MCF 10A (cell line): ENCODE results near the gene DAPK2. TPM values are rescaled to one million over a fixed set of nuclear protein-coding genes. Genes with fewer than 3 reads are reported as not detected.

Source experiments
- BruUV-seq: library from RNA; stranded (reverse); fragments of 400-500 nt; replicated peaks from 2 replicates; lab custom pipeline; 2021; lab: Mats Ljungman, UMichigan
- CTCF ChIA-PET: fragments of 300-600 bp; sonication (Branson Sonifier 250); formaldehyde crosslinking; extraction: SDS; loops from one replicate; lab custom pipeline; 2021; ENCODE audit warnings: antibody characterized with exemption, inconsistent platforms; lab: Yijun Ruan, JAX
- POLR2A ChIA-PET: fragments of 300-600, 350-650 bp; sonication (Branson Sonifier 250); formaldehyde crosslinking; extraction: SDS; loops from one replicate; lab custom pipeline; 2020; ENCODE audit warnings: antibody characterized with exemption, inconsistent platforms; lab: Yijun Ruan, JAX
- DNase-seq: peaks from one replicate; pipeline ENCODE4 v3.0.0-alpha.2; 2018; ENCODE audit not compliant: unreplicated experiment
- H3K27ac Mint-ChIP-seq: one replicate; pipeline ENCODE4 v1.8.0; 2022; ENCODE audit warnings: mild to moderate bottlenecking, low read depth, mixed read lengths; ENCODE audit not compliant: unreplicated experiment
- H3K27me3 Mint-ChIP-seq: one replicate; pipeline ENCODE4 v1.8.0; 2022; ENCODE audit warnings: mixed read lengths; ENCODE audit not compliant: insufficient read depth, unreplicated experiment
- H3K36me3 Mint-ChIP-seq: one replicate; pipeline ENCODE4 v1.8.0; 2022; ENCODE audit warnings: mild to moderate bottlenecking, moderate library complexity, mixed read lengths; ENCODE audit not compliant: insufficient read depth, unreplicated experiment
- H3K4me1 Mint-ChIP-seq: one replicate; pipeline ENCODE4 v1.8.0; 2022; ENCODE audit warnings: mixed read lengths; ENCODE audit not compliant: insufficient read depth, unreplicated experiment
- H3K4me3 Mint-ChIP-seq: one replicate; pipeline ENCODE4 v1.8.0; 2022; ENCODE audit warnings: mild to moderate bottlenecking, moderate library complexity, mixed read lengths; ENCODE audit not compliant: unreplicated experiment
- H3K9me3 Mint-ChIP-seq: one replicate; pipeline ENCODE4 v1.8.0; 2022; ENCODE audit warnings: mixed read lengths; ENCODE audit not compliant: unreplicated experiment
- CTCF ChIP-seq: fragments of 200-600 bp; IDR thresholded peaks from one replicate; pipeline ENCODE4 v1.8.0; 2022; ENCODE audit warnings: antibody characterized with exemption, mild to moderate bottlenecking; ENCODE audit not compliant: unreplicated experiment
- intact Hi-C: fragments of 100-400 bp; cut with micrococcal nuclease; formaldehyde crosslinking; loops from 2 replicates; pipeline ENCODE4 v1.14.1; 2022
- total RNA-seq: library from RNA; stranded (reverse); gene quantifications from 2 replicates; pipeline ENCODE4 v1.2.3, GENCODE V29; 2022

The DAPK2 gene
- total RNA-seq, 1 experiment from 2014 or later: 4.6 TPM

GRCh38 chr15:63874616-63875015, 171.7 kb downstream of the DAPK2 start:
- Mint-ChIP-seq H3K9me3 (no peaks in the 10 kb centered on the region), H3K4me1 (no peaks in the 10 kb centered on the region), H3K36me3 (no peaks in the 10 kb centered on the region), H3K4me3 (no peak overlapping the region), H3K27me3 (no peaks in the 10 kb centered on the region), H3K27ac (no peak overlapping the region)
- ChIA-PET POLR2A (no interaction called here), CTCF (no interaction called here)
- intact Hi-C loops: no loop called here
- DNase-seq: no peak
- no TSS peak for BruUV-seq
- no peak for TF ChIP-seq CTCF

GRCh38 chr15:63872759-63873510, 173.3 kb downstream of the DAPK2 start:
- Mint-ChIP-seq H3K9me3 (no peaks in the 10 kb centered on the region), H3K4me1 (no peaks in the 10 kb centered on the region), H3K4me3 (no peak overlapping the region), H3K36me3 (no peaks in the 10 kb centered on the region), H3K27ac (no peak overlapping the region), H3K27me3 (no peaks in the 10 kb centered on the region)
- CTCF ChIA-PET: no interaction called here
- no peak for TF ChIP-seq CTCF
- intact Hi-C loops: no loop called here
- BruUV-seq: no TSS peak
- POLR2A ChIA-PET: no interaction called here
- no peak for DNase-seq

- CTCF ChIA-PET: interaction anchor here (1.4 kb wide), 2 partner anchors 119 to 198 kb away, joined by 4 to 5 read pairs; no protein-coding TSS in a partner anchor
These were observed 175.6 kb downstream of the DAPK2 start for GRCh38 chr15:63870487-63871209.

More at GRCh38 chr15:63870487-63871209, 175.6 kb downstream of the DAPK2 start:
- Mint-ChIP-seq H3K4me3 (no peak overlapping the region), H3K27ac (no peak overlapping the region), H3K27me3 (peaks cover 11% of the 10 kb centered on the region), H3K9me3 (peaks cover 8% of the 10 kb centered on the region), H3K4me1 (no peaks in the 10 kb centered on the region), H3K36me3 (no peaks in the 10 kb centered on the region)
- no peak for TF ChIP-seq CTCF
- intact Hi-C loops: no loop called here
- POLR2A ChIA-PET: no interaction called here
- peak; percentile 75 for DNase-seq
- no TSS peak for BruUV-seq
